Left cardiac atrium (tissue), 4 donors: Measurements from ENCODE around the gene CHCHD1. TPM values are rescaled to one million over a fixed set of nuclear protein-coding genes. Genes with fewer than 3 reads are reported as not detected.
"Not testable (repeated sequence)": the region's sequence is repeated elsewhere in the genome, so short reads cannot be mapped to it uniquely, and the experiment has no call there.

ENCODE experiments used
- ATAC-seq, 2 donors: fragments of 200-7000 bp; cut with Tn5 transposase; one replicate each; pipeline ENCODE4 v1.9.1; 2020; ENCODE audit warnings: mild to moderate bottlenecking in 2 of 2, moderate library complexity in 2 of 2
- DNase-seq: peaks from one replicate; pipeline ENCODE4 v3.0.0-alpha.2; 2020
- intact Hi-C, 2 donors: fragments of 100-400 bp; cut with DNase I; formaldehyde crosslinking; loops; one replicate each; pipeline versions ENCODE4 v1.14.1 to v1.15.1; 2022 to 2023
- total RNA-seq, 2 donors: library from RNA; stranded (reverse); fragmentation: NEBNext Ultra II Directional; extraction: Animal tissue kit (Norgen Biotek cat#: 25700); gene quantifications; one replicate each; pipeline ENCODE4 v1.2.1, GENCODE V29; 2021
- donor health status: DM: no; HTN: yes; CAD: no.
- donor health status: DM: no; HTN: yes; CAD: no; lungs with severe emphysema.
- donor health status: DM: yes; HTN: yes; CAD: no.
- donor health status: Dilated cardiomyopathy.

The CHCHD1 gene
- total RNA-seq, 2 donors from 2014 or later: 21.7 to 24.7 TPM

GRCh38 chr10:73787031-73787800 is 5.4 kb downstream of the CHCHD1 start:
- ATAC-seq, DNase-seq, intact Hi-C loops: not testable (repeated sequence)

GRCh38 chr10:73788864-73789658 is 7.2 kb downstream of the CHCHD1 start:
- ATAC-seq (no peak), DNase-seq (no peak)
- intact Hi-C loops: no loop called here

- ATAC-seq (no peak), DNase-seq (no peak)
- intact Hi-C loops: no loop called here
Observed at GRCh38 chr10:73789659-73790055, 7.8 kb downstream of the CHCHD1 start.

GRCh38 chr10:73790886-73791625 is 9.2 kb downstream of the CHCHD1 start:
- intact Hi-C loops: no loop called here
- ATAC-seq (no peak), DNase-seq (no peak)

GRCh38 chr10:73791871-73792400 is 10.1 kb downstream of the CHCHD1 start:
- no peak for DNase-seq
- intact Hi-C loops: no loop called here

GRCh38 chr10:73793456-73793855 is 11.6 kb downstream of the CHCHD1 start:
- ATAC-seq (no peak), DNase-seq (no peak)
- intact Hi-C loops: no loop called here

More at GRCh38 chr10:73791871-73792400, 10.1 kb downstream of the CHCHD1 start:
- ATAC-seq: no peak

- ATAC-seq, DNase-seq, intact Hi-C loops: not testable (repeated sequence)
Observed at GRCh38 chr10:73795491-73795890, 13.6 kb downstream of the CHCHD1 start.

GRCh38 chr10:73796035-73796434 is 14.2 kb downstream of the CHCHD1 start:
- DNase-seq, intact Hi-C loops: not testable (repeated sequence)

GRCh38 chr10:73796766-73797165 is 14.9 kb downstream of the CHCHD1 start:
- no peak for DNase-seq
- intact Hi-C loops: no loop called here
- no peak for ATAC-seq

More at GRCh38 chr10:73796035-73796434, 14.2 kb downstream of the CHCHD1 start:
- ATAC-seq: not testable (repeated sequence)

GRCh38 chr10:73797324-73798025 is 15.6 kb downstream of the CHCHD1 start:
- DNase-seq (no peak), ATAC-seq (no peak)
- intact Hi-C loops: no loop called here

- intact Hi-C loops: no loop called here
- ATAC-seq (no peak), DNase-seq (no peak)
Observed at GRCh38 chr10:73798087-73798486, 16.2 kb downstream of the CHCHD1 start.

- intact Hi-C loops: no loop called here
- ATAC-seq (peak in 1 of 2 donors; percentile 4), DNase-seq (no peak)
Observed at GRCh38 chr10:73798927-73799560, 17.2 kb downstream of the CHCHD1 start.

GRCh38 chr10:73799899-73800559 is 18.2 kb downstream of the CHCHD1 start:
- no peak for DNase-seq
- intact Hi-C loops: no loop called here
- peak in 1 of 2 donors; percentile 2 for ATAC-seq

- ATAC-seq: peak in 1 of 2 donors; percentile 3
- no peak for DNase-seq
- intact Hi-C loops: no loop called here
Observed at GRCh38 chr10:73800560-73801252, 18.9 kb downstream of the CHCHD1 start.

- DNase-seq: no peak
- ATAC-seq: peak in 1 of 2 donors; percentile 3
- intact Hi-C loops: no loop called here
Observed at GRCh38 chr10:73801253-73801590, 19.4 kb downstream of the CHCHD1 start.

GRCh38 chr10:73802276-73802991 is 20.6 kb downstream of the CHCHD1 start:
- ATAC-seq: no peak
- intact Hi-C loops: no loop called here
- no peak for DNase-seq
